GM18498 (cell line): ENCODE data around the gene CD44.
A peak's percentile ranks its signal among the peaks of the same experiment; 100 is the strongest.

Experiments used
- ATAC-seq: cut with Tn5 transposase; IDR thresholded peaks from one replicate; pipeline ENCODE4 v1.9.1; 2021; ENCODE audit warnings: mild to moderate bottlenecking, moderate library complexity; ENCODE audit not compliant: unreplicated experiment

Gene CD44

GRCh38 chr11:35136311-35136710 lies 2.7 kb upstream of the CD44 start:
- no peak for ATAC-seq

GRCh38 chr11:35138058-35138457 lies 913 bp upstream of the CD44 start:
- ATAC-seq = no peak

GRCh38 chr11:35138606-35138942 lies 397 bp upstream of the CD44 start:
- ATAC-seq = no peak

- ATAC-seq = no peak
These were observed 831 bp downstream of the CD44 start for GRCh38 chr11:35139722-35140282.

GRCh38 chr11:35141071-35141470 lies 2.1 kb downstream of the CD44 start:
- no peak for ATAC-seq

- ATAC-seq = no peak
These were observed 2.6 kb downstream of the CD44 start for GRCh38 chr11:35141571-35141971.

- no peak for ATAC-seq
These were observed 3.6 kb downstream of the CD44 start for GRCh38 chr11:35142481-35143075.

GRCh38 chr11:35143297-35144135 lies 4.5 kb downstream of the CD44 start:
- no peak for ATAC-seq

- ATAC-seq = peak; percentile 56
These were observed 5.3 kb downstream of the CD44 start for GRCh38 chr11:35144136-35144741.

- ATAC-seq = no peak
These were observed 5.8 kb downstream of the CD44 start for GRCh38 chr11:35144806-35145205.

GRCh38 chr11:35145271-35145670 lies 6.3 kb downstream of the CD44 start:
- ATAC-seq = peak; percentile 69

GRCh38 chr11:35146074-35146521 lies 7.1 kb downstream of the CD44 start:
- peak; percentile 32 for ATAC-seq

- ATAC-seq = no peak
These were observed 7.7 kb downstream of the CD44 start for GRCh38 chr11:35146711-35147110.

- ATAC-seq = no peak
These were observed 8.3 kb downstream of the CD44 start for GRCh38 chr11:35147235-35147634.

- no peak for ATAC-seq
These were observed 9.3 kb downstream of the CD44 start for GRCh38 chr11:35148163-35148837.

GRCh38 chr11:35150454-35150853 lies 11.5 kb downstream of the CD44 start:
- ATAC-seq = no peak

GRCh38 chr11:35151241-35151640 lies 12.3 kb downstream of the CD44 start:
- ATAC-seq = no peak

- ATAC-seq = no peak
These were observed 12.8 kb downstream of the CD44 start for GRCh38 chr11:35151683-35152280.

GRCh38 chr11:35152575-35152974 lies 13.6 kb downstream of the CD44 start:
- no peak for ATAC-seq

- no peak for ATAC-seq
These were observed 14.3 kb downstream of the CD44 start for GRCh38 chr11:35153280-35153679.

GRCh38 chr11:35154952-35155351 lies 16.0 kb downstream of the CD44 start:
- ATAC-seq = no peak
